MG63 (cell line): Measurements from ENCODE around the gene JCAD. TPM values are rescaled to one million over a fixed set of nuclear protein-coding genes. Genes with fewer than 3 reads are reported as not detected.
A peak's percentile ranks its signal among the peaks of the same experiment; 100 is the strongest.
"Not testable (repeated sequence)": the region's sequence is repeated elsewhere in the genome, so short reads cannot be mapped to it uniquely, and the experiment has no call there.

Source experiments
- DNase-seq: peaks from one replicate; pipeline ENCODE4 v3.0.0-alpha.2; 2020
- H3K27me3 ChIP-seq: fragments of 250-450 bp; sonication (Bioruptor Pico); 2 replicates; pipeline ENCODE4 v1.5.1; 2020; ENCODE audit warnings: mild to moderate bottlenecking, moderate library complexity
- H3K36me3 ChIP-seq: fragments of 250-450 bp; sonication (Bioruptor Pico); 2 replicates; pipeline ENCODE4 v1.5.1; 2020; ENCODE audit warnings: mild to moderate bottlenecking, moderate library complexity
- H3K4me3 ChIP-seq: fragments of 250-450 bp; sonication (Bioruptor Pico); 2 replicates; pipeline ENCODE4 v1.5.1; 2020; ENCODE audit warnings: mild to moderate bottlenecking, moderate library complexity
- H3K9me3 ChIP-seq: fragments of 250-450 bp; sonication (Bioruptor Pico); 2 replicates; pipeline ENCODE4 v1.5.1; 2020; ENCODE audit warnings: mild to moderate bottlenecking, moderate library complexity
- total RNA-seq: library from RNA; depleted of rRNA; stranded (reverse); fragments of >200 nt; shearing (Covaris generic); gene quantifications from 2 replicates; pipeline ENCODE4 v1.2.3, GENCODE V29; 2014; ENCODE audit warnings: low replicate concordance; rRNA removed

The JCAD gene, protein sequence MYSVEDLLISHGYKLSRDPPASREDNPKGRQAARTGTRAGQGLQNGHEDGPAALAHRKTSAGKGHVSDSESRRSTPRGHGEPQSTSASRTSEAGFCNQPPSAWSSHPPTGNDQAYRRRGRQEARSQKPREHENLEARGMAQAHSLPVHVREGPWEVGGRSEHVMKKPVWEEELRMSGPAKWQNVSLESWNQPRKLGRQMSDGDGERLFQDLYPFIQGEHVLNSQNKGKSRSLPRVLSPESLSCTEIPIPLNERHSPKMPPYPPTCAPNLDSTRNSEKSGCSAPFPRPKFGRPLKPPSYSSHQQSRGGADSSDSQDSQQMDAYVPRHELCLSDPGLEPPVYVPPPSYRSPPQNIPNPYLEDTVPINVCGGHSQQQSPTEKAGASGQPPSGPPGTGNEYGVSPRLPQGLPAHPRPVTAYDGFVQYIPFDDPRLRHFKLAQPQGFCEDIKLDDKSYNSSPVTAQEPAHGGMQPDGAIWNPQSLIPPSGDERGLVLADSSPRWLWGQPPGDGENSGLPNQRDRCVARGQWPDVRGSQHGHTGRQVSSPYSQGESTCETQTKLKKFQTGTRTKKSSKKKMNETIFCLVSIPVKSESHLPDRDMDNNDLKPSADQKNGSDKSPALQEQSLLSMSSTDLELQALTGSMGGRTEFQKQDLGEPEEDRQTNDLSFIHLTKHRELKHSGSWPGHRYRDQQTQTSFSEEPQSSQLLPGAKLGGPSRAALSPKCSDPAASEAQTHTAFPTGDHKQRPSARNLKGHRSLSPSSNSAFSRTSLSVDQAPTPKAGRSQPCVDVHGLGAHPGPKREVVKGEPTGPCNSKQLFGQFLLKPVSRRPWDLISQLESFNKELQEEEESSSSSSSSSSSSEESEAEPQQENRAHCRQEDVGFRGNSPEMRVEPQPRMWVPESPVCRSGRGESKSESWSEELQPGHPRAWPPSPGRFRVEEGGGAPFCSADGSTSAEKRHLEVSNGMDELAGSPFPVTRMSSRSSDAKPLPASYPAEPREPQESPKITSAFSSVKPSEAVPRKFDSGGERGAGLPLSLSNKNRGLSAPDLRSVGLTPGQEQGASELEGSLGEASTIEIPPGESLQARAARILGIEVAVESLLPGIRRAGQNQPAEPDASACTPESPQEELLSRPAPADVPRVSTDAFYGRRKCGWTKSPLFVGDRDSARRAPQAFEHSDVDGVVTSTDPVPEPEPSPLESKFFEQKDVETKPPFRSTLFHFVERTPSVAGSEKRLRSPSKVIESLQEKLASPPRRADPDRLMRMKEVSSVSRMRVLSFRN (N-terminal part only)
- 4.6 and 5.8 TPM in 2 replicates for total RNA-seq

- no peaks in the 10 kb centered on the region for H3K9me3 ChIP-seq
- H3K27me3 ChIP-seq, result no peaks in the 10 kb centered on the region
- H3K4me3 ChIP-seq, result peak within 1 kb of the TSS; percentile 60
- no peaks in the 10 kb centered on the region for H3K36me3 ChIP-seq
- peak; percentile 78 for DNase-seq
Measured at GRCh38 chr10:30059209-30060107, at the start of gene JCAD. TSS of gene JCAD (minus strand) at chr10:30059586. CDS start at chr10:30047812, 11,774 bp downstream.

GRCh38 chr10:30106987-30107386, 47.6 kb upstream of the JCAD start:
- Histone ChIP-seq H3K9me3 (no peaks in the 10 kb centered on the region), H3K4me3 (no peak overlapping the region), H3K27me3 (no peaks in the 10 kb centered on the region), H3K36me3 (no peaks in the 10 kb centered on the region)
- no peak for DNase-seq

DNA sequence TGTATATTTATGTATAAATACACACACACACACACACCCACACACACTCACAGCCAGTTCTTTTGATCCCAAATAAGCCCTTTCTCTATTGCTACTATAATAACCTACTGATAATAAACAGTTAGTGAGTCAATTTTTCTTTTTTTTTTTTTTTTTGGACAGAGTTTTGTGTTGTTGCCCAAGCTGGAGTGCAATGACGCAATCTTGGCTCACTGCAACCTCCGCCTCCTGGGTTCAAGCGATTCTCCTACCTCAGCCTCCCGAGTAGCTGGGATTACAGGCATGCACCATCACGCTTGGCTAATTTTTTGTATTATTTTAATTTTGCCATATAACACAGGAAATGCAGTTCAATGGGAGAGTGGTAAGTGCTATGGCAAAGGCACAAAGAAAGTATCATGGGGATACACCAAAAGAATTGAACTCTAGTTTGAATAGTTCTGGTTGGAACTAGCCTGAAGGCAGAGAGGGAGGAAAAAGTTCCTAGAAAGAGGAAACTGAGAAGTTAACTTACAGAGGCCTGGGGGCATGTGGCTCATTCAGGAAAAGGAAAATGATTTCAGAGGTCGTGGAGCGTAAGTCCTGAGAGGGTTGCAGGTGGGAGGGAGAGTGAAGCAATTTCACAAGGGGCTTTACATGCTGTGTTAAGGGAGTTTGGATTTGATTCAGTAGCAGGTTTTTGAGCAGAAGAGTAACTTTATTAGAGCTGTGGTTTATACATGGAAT, 44.4 kb upstream of the JCAD start:
- Histone ChIP-seq H3K9me3 (no peaks in the 10 kb centered on the region), H3K36me3 (no peaks in the 10 kb centered on the region), H3K4me3 (no peak overlapping the region), H3K27me3 (no peaks in the 10 kb centered on the region)
- DNase-seq, result peak; percentile 62

- not testable (repeated sequence) for H3K36me3 ChIP-seq, H3K27me3 ChIP-seq, DNase-seq, H3K9me3 ChIP-seq, H3K4me3 ChIP-seq
Measured at GRCh38 chr10:30099706-30100105, 40.3 kb upstream of the JCAD start.

GRCh38 chr10:30099101-30099500, 39.7 kb upstream of the JCAD start:
- no peaks in the 10 kb centered on the region for H3K36me3 ChIP-seq
- H3K27me3 ChIP-seq, result no peaks in the 10 kb centered on the region
- H3K4me3 ChIP-seq, result no peak overlapping the region
- DNase-seq, result no peak
- H3K9me3 ChIP-seq, result no peaks in the 10 kb centered on the region

DNA sequence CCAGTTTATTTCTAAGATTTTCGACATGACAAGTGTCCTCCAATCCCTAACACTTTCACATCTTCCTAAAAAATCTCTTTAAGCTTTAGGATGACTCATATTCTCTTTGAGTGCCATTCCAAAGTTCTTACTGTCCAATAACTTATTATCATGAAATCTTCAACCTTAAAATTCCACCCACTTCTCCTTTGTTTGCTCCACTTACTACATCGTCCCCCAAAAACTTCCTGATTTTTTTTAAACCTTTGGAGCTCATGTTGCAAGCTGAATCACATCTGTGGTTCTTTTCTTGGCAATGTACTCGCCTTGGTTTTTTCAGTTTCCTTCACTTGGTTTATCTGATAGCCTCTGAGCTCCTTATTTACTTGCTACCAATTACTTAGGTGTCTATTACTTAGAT, 39.2 kb upstream of the JCAD start:
- H3K4me3 ChIP-seq, result no peak overlapping the region
- no peaks in the 10 kb centered on the region for H3K36me3 ChIP-seq
- H3K27me3 ChIP-seq, result no peaks in the 10 kb centered on the region
- no peak for DNase-seq
- H3K9me3 ChIP-seq, result no peaks in the 10 kb centered on the region

DNA sequence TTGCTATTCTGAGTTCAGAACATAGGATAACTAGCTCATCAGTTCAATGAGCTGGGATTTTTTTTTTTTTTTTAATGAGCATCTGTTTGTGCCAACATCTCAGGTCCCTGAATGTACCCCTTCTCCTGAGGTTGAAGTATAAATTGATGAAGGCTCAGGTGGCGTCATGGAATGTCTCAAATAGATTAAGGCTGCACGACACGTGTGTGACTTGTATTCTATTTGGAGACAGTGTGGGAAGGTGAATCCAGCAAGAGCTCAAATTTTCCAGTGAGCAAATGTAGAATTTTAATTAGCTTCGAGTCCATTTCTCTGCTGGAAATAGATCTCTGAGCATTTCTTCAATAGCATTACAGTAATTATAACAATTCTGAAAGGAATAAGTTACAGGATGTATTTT, 37.2 kb upstream of the JCAD start:
- no peak for DNase-seq
- no peaks in the 10 kb centered on the region for H3K27me3 ChIP-seq
- no peaks in the 10 kb centered on the region for H3K9me3 ChIP-seq
- H3K36me3 ChIP-seq, result no peaks in the 10 kb centered on the region
- no peak overlapping the region for H3K4me3 ChIP-seq

- no peaks in the 10 kb centered on the region for H3K27me3 ChIP-seq
- H3K4me3 ChIP-seq, result no peak overlapping the region
- no peaks in the 10 kb centered on the region for H3K36me3 ChIP-seq
- DNase-seq, result no peak
- H3K9me3 ChIP-seq, result no peaks in the 10 kb centered on the region
Measured at GRCh38 chr10:30095631-30096422, 36.4 kb upstream of the JCAD start.

DNA sequence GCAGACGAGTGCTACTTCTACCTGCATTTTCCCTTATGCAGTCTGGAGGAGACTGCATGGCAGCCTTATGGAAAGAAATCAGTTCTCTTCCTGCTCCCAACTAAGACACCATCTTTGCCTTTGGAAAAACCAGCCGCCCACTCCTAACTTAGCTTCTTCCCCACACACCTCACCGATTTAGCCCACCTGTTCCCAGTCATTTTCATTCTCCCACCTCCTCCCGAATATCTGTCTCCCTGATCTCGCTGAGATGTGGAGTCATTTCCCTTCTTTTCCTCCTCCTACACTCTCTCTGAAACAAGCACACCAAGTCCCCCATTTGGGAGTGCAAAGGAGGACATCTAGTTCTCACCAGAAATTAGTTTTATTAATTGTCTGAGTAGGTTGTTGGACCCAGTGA, 35.2 kb upstream of the JCAD start:
- no peaks in the 10 kb centered on the region for H3K9me3 ChIP-seq

DNA sequence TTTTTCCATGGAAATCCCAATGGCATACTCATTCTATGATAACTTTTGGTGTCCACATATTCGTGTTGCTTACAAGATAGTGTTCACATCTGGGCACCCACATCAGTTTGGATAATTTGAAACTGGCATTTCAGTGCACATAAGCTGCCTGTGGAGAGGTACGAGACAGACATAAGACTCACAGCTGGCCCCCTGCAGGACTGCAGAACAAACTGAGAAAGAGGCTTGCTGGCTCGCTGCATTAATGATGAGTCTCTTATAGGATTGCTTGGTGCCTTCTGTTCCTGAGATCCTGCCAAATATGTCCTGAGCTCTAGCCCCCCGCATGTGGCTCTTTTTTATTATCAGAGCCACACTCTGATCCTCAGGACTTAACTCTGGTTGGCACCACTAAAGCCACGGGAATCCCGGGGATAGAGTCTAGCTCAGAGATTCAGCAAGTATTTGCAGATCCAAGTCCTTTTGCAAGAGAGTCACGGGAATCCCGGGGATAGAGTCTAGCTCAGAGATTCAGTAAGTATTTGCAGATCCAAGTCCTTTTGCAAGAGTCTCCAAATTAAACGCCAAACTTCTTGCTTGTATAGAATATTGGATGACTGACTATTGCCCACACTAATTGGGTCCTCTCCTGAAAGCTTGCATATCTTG, 34.0 kb upstream of the JCAD start:
- Histone ChIP-seq H3K36me3 (no peaks in the 10 kb centered on the region), H3K4me3 (no peak overlapping the region), H3K9me3 (no peaks in the 10 kb centered on the region), H3K27me3 (no peaks in the 10 kb centered on the region)
- no peak for DNase-seq

More for the DNA sequence above, 35.2 kb upstream of the JCAD start:
- Histone ChIP-seq H3K4me3 (no peak overlapping the region), H3K36me3 (no peaks in the 10 kb centered on the region), H3K27me3 (no peaks in the 10 kb centered on the region)
- DNase-seq, result no peak

DNA sequence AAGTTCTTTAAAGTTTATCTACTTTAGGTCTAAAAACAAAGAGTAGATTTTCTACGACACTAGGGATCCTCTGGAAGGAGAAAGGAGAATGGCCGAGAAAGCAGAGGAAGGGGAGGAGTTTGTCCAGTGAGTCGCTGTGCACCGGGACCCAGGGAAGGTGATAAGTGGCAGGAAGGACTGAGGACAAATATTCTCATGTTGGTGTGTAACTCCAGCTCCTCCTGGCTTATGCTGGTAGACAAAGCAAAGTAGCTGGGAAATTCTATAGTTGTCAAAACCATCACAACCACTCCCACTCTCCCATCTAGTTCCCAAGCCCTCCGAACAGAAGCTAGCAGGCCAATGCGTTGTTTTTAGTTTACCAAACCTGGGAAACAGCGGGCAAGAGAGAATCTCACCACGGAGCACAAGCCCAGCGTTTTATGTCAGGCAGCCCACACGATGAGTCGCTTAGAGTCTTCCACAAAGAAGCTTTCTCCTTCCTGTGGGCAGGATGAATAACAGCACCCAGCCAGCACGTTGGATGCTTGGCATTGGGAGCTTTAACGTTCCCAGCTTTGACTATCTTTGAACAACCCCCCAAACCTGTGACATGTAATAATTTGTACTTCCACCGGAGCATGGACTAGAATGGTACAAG, 32.9 kb upstream of the JCAD start:
- H3K36me3 ChIP-seq, result no peaks in the 10 kb centered on the region
- no peaks in the 10 kb centered on the region for H3K27me3 ChIP-seq
- no peaks in the 10 kb centered on the region for H3K9me3 ChIP-seq
- H3K4me3 ChIP-seq, result no peak overlapping the region
- DNase-seq, result peak; percentile 57

DNA sequence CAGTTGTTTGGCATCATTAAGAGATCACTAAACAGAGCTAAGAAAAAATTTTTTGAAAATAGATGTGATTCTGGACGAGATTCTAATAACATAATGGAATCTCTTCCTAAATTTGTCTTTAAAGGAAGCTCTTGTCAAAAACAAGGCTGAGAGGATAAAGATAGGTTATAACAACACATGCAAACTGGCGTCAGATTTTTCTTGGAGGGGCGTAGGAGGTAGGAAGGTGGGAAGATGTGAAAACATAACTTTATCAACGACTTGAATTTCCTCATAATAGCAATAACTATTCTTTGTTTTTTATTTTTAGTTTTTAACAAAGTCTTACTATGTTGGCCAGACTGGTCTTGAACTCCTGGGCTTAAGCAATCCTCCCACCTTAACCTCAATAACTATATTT, 31.8 kb upstream of the JCAD start:
- H3K36me3 ChIP-seq, result no peaks in the 10 kb centered on the region
- no peaks in the 10 kb centered on the region for H3K9me3 ChIP-seq
- H3K4me3 ChIP-seq, result no peak overlapping the region
- no peak for DNase-seq
- no peaks in the 10 kb centered on the region for H3K27me3 ChIP-seq

- no peak for DNase-seq
- no peaks in the 10 kb centered on the region for H3K9me3 ChIP-seq
- no peaks in the 10 kb centered on the region for H3K27me3 ChIP-seq
- H3K4me3 ChIP-seq, result no peak overlapping the region
- H3K36me3 ChIP-seq, result no peaks in the 10 kb centered on the region
Measured at GRCh38 chr10:30088178-30088577, 28.8 kb upstream of the JCAD start.

DNA sequence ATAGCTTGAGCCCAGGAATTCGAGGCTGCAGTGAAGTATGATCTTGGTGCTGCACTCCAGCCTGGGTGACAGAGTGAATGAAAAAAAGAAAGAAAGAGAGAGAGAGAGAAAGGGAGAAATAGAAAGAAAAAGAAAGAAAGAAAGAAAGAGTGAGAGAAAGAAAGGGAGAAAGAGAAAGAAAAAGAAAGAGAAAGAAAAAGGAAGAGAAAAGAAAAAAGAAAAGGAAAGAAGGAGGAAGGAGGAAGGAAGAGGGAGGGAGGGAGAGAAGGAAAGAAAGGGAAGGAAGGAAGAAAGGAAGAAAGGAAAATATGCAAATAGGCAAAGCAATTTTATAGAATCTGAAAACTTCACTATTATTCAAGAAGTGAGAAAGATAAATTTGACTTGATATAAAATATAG, 24.5 kb upstream of the JCAD start:
- DNase-seq, result no peak
- Histone ChIP-seq H3K27me3 (no peaks in the 10 kb centered on the region), H3K9me3 (peaks cover 2% of the 10 kb centered on the region; the same call in 1 of the 2 replicates), H3K36me3 (no peaks in the 10 kb centered on the region), H3K4me3 (no peak overlapping the region)
